ENCODE data around the gene VPS4A. TPM values are rescaled to one million over a fixed set of nuclear protein-coding genes. Genes with fewer than 3 reads are reported as not detected.
"Not testable (repeated sequence)": the region's sequence is repeated elsewhere in the genome, so short reads cannot be mapped to it uniquely, and the experiment has no call there.

VPS4A gene
- total RNA-seq, 1 donor from 2014 or later = 24.8 TPM

DNA sequence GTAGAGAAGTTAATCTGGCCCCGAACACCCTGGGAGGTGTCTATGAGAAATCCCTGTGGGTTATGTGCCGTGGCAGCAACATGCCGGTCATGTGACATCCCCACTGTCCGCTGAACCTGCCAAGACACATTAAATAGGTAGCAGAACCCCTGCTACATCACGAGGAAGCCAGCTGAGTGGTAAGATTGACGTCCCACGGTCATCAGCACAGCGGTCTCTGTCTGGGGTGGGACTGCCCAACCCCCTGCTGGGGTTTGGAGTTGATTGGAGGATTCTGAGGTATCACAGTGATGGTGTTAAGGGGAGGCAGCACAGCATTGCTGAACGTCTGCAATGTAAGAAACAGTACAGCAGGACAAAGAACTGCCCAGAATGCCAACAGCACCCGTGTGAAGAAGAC is 38.4 kb downstream of the VPS4A start:
- intact Hi-C loops (cut with DNase I) = no loop called here
- ATAC-seq = no peak
- DNase-seq (ENCODE audit: low spot score) = no peak

DNA sequence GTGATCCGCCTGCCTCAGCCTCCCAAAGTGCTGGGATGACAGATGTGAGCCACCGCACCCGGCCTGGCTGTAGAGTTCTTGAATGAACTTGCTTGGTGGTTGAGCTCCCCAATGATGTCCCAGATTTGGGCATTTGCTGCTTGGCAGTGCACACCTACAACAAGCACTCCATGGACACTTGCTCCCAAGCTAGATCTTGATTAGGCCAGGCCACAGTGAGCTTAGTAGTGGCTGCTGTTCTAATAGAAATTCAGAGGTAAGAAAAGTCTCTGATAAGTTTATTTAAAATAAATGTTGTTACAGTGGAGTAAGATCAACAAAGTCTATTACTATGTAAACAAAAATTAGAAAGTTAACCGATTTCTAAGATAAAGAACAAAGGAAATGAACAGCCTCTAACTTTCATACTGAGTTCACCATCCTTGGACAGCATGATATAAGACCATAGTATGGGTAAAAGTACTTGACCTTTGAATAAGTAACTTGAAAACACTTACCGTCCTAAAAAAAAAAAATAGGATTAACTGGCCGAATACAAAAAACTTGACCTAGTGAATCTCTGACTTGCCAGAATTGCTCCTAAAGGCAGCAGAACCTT is 39.5 kb downstream of the VPS4A start:
- ATAC-seq (no peak), DNase-seq (ENCODE audit: low spot score) (no peak)
- intact Hi-C loops (cut with DNase I) = no loop called here

DNA sequence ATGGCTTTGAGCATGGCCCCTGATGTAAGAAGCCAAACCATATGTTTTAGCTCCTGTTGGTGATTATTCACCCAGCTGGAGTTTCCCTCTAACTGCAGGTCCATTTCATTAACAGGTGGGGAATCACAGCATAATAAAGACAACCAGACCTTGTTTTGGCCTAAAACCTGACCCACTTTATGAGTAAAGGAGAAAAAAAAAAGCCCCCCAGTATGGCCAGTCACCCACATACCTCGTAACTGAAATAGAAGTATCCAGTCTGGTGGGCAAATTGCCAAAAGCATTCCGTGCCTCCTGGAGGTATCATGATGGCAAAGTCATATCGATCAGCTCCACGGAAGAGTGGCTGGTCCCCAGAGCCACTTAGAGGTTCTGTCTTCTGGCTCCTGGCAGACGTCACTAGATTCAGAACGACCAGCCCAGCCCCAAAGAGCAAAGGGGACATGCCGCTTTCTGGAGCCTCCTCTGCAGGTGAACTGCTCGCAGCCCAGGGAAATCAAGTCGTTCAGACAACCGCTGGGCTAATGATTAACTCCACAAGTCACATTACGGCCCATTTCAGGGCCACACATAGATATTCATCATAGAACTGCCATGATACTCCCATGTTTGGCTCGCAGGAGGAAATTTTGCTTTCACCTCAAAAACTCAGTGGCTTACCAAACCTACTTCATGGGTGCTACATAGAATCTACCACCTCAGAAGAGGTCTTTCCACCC is 40.3 kb downstream of the VPS4A start, which contains the start of gene TMED6:
TSS of gene TMED6 (minus strand) at position 478 of the 719 bp plus-strand sequence. CDS start at position 445, 33 bp downstream.
- ATAC-seq = no peak
- DNase-seq (ENCODE audit: low spot score) = no peak
- intact Hi-C loops (cut with DNase I) = no loop called here

DNA sequence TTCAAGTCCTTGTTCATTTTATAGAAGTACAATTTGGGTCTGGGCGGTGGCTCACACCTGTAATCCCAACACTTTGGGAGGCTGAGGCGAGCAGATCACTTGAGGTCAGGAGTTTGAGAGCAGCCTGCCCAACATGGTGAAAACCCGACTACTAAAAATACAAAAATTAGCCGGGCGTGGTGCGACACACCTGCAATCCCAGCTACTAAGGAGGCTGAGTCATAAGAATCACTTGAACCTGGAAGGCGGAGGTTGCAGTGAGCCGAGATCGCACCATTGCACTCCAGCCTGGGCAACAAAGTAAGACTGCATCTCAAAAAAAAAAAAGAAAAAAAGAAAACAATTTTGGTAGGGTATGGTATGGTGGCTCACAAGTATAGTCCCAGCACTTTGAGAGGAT is 48.9 kb downstream of the VPS4A start:
- ATAC-seq; intact Hi-C loops (cut with DNase I); DNase-seq (ENCODE audit: low spot score): not testable (repeated sequence)

DNA sequence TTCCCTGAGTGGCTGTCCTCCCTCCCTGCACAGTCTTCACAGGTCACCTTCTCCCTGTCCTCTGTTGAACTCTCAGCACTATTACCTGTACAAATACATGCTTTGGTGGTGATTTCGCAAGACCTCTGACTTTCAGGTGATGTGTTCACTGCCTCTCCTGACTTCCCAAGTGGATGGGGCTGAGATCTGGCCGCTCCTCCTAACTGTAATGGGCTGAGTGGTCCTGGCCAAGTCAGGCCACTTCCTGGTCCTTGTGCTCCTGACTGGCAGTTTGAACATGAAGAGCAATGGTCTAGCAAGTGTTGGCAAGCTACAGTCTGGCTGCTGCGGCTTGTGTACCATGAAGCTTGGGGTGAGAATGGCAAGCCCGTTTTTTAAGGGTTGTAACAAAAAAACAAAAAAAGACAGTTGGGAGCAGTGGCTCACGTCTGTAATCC is 52.1 kb downstream of the VPS4A start:
- intact Hi-C loops (cut with DNase I) = no loop called here
- ATAC-seq = no peak
- DNase-seq (ENCODE audit: low spot score) = no peak

DNA sequence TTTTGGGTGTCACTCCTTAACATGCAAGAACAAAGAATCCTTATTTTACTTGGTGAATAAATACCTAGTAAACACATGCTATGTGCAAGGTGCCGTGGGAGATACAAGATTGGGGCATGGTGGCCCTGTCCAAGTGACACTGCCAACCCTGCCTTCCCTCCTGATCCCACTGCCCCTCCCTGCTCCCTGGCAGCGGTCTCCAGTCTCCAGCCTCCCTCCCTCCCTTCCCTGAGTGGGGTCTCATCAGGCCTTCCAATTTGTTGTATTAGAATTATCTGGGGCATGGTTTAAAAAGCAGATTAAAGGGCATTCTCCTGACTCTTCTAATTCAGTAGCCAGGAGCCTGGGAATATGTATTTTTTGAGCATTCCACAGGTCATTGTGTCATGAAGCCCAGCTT is 52.9 kb downstream of the VPS4A start:
- DNase-seq (ENCODE audit: low spot score) = no peak
- no peak for ATAC-seq
- intact Hi-C loops (cut with DNase I) = no loop called here

DNA sequence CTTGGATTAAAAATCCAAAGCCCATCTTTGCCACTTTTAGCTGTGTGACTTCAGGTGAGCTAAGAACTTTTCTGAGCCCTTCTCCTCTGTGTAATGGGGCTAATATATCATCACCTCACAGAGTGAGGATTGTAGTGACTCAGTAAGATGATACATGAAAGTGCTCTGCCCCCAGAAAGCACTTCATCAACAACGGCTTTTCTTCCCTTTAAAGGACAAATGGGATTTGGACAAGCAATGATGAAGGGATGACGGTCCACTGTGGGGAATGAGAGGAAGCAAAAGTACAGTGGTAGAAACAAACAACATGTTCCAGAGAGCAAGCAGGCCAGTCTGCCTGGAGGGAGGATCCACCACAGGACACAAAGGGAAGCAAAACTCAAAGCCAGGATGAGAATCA is 54.8 kb downstream of the VPS4A start:
- no peak for ATAC-seq
- intact Hi-C loops (cut with DNase I) = no loop called here

DNA sequence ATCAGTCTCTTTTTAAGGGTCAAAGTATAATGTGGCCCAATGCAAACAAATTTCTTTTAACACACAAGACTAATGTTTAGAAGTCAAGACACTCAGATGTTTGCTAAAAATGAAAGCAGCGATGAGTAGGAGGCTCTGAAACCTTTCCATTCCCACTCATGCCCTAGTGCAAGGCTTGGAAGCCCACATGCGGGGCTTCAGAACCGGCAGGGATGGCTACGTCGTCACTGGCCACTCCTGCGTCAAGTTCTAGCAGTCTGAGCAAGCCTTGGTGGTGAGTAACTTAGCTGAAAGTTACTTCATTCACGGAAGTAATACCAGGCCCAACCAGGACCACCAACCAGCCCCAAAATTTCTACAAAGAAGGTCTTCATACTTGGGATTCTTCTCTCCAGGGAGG is 55.3 kb downstream of the VPS4A start:
- no peak for ATAC-seq
- no peak for DNase-seq (ENCODE audit: low spot score)
- intact Hi-C loops (cut with DNase I) = no loop called here

More for the DNA sequence above, 54.8 kb downstream of the VPS4A start:
- no peak for DNase-seq (ENCODE audit: low spot score)

DNA sequence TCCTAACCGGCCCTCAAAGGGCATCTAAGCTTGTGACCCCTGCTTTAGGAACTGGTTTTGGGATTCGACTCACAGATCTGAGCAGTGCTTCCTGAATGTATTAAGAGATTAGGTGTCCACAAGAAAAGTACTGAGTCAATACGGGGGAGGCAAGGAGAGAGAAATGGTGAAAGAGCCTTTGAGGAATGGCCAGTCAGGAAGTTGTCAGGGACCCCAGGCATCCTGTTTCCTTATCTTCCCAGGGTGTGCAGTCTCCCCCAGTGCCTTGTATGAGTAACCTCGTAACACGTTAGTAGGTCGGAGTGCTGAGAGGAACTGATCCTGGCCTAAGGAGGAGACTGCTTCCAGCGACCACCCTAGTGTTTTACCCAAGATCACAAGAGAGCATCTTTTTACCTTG is 56.8 kb downstream of the VPS4A start:
- ATAC-seq = no peak

DNA sequence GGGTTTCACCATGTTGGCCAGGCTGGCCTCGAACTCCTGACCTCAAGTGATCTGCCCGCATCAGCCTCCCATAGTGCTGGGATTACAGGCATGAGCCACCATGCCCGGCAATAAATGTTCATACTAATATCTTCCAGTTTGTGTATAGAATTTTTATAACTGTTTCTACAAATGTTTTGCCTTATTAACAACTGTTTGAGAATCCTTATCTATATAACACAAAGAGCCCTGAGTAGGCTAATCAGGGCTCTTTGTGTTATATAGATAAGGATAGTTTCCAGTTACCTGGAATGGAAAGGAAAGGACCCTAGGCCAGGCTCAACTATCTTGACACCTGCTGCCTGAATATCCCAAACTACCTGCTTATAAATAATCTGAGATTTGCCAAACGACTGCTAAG is 57.7 kb downstream of the VPS4A start:
- ATAC-seq (no peak), DNase-seq (ENCODE audit: low spot score) (no peak)
- intact Hi-C loops (cut with DNase I) = no loop called here

More for the DNA sequence above, 56.8 kb downstream of the VPS4A start:
- DNase-seq (ENCODE audit: low spot score) = no peak
- intact Hi-C loops (cut with DNase I) = no loop called here

DNA sequence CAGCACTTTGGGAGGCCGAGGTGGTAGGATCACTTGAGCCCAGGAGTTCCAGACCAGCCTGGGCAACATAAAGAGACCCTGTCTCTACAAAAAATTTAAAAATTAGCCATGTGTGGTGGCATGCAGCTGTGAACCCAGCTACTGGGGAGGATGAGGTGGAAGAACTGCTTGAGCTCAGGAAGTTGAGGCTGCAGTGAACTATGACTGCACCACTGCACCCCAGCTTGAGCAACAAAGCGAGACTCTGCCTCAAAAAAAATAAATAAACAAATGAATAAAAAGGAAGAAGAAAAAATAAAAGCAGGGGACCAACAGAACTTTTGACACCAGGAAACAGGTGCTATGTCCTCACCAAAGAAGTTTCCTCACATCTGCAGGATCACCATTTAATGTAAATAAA is 60.4 kb downstream of the VPS4A start:
- intact Hi-C loops (cut with DNase I) = no loop called here
- no peak for ATAC-seq
- DNase-seq (ENCODE audit: low spot score) = no peak

DNA sequence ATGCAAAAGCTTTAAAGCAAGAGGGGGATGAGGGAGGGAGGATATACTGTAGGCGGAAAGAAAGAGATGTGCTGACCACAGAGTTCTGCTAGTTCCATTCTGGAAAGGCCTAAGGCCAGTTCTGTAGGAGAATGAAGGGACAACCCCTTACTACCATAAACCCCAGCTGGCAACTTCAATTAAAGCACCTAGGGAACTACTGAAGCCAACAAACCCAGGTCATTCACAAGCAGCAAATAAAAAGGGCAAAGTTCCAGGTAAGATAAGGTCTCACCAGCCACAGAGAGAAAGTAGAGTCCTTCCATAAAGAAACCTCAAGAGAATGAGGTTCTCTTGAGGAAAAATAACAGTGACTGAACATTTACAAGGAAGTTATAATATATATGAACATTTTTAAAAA is 61.9 kb downstream of the VPS4A start:
- intact Hi-C loops (cut with DNase I) = no loop called here
- no peak for ATAC-seq
- no peak for DNase-seq (ENCODE audit: low spot score)

Other genes with a start within 250 kb of the VPS4A start
- gene HAS3, start 205.7 kb upstream of the VPS4A start, total RNA-seq = 2.7 TPM
- 65.1 TPM for gene CHTF8, start 178.8 kb upstream of the VPS4A start, total RNA-seq
- gene UTP4, start 178.7 kb upstream of the VPS4A start, total RNA-seq = 40.1 TPM
- gene SNTB2, start 124.2 kb upstream of the VPS4A start, total RNA-seq = 64.0 TPM
- gene PDF, start 19.2 kb downstream of the VPS4A start, total RNA-seq = 6.0 TPM
- 36.4 TPM for gene COG8, start 28.2 kb downstream of the VPS4A start, total RNA-seq
- gene NIP7, start 28.4 kb downstream of the VPS4A start, total RNA-seq = 10.5 TPM
- not detected for gene TMED6, start 40.4 kb downstream of the VPS4A start, total RNA-seq
- gene TERF2, start 74.7 kb downstream of the VPS4A start, total RNA-seq = 42.0 TPM
- 62.5 TPM for gene CYB5B, start 113.3 kb downstream of the VPS4A start, total RNA-seq

Data from sciatic nerve (tissue), 2 donors.